Measurements from ENCODE around the gene KCNAB3. TPM values are rescaled to one million over a fixed set of nuclear protein-coding genes. Genes with fewer than 3 reads are reported as not detected.

The KCNAB3 gene
- polyA plus RNA-seq, 4 donors: 1.3 to 3.9 (median 1.7) TPM

Other genes starting within 250 kb of the KCNAB3 start
- 10 to 100 TPM in 2 of 4 donors, 1 to 10 TPM in 2; 8.7 to 51.8 (median 26.3) TPM for gene TP53, start 242.4 kb downstream of the KCNAB3 start, polyA plus RNA-seq
- 10 to 100 TPM in 3 of 4 donors, 1 to 10 TPM in 1; 7.1 to 17.7 (median 11.2) TPM for gene WRAP53, start 241.4 kb downstream of the KCNAB3 start, polyA plus RNA-seq
- gene EFNB3, start 224.7 kb downstream of the KCNAB3 start, polyA plus RNA-seq: 1 to 10 TPM in 2 of 4 donors, not detected in 2; 1.1 to 2.0 TPM
- gene DNAH2, start 212.1 kb downstream of the KCNAB3 start, polyA plus RNA-seq: under 1 TPM in 2 of 4 donors, not detected in 2; 0.04 to 0.09 TPM
- 10 to 100 TPM in 3 of 4 donors, 1 to 10 TPM in 1; 8.4 to 26.1 (median 16.7) TPM for gene KDM6B, start 95.6 kb downstream of the KCNAB3 start, polyA plus RNA-seq
- 10 to 100 TPM in 1 of 4 donors, 1 to 10 TPM in 3; 3.8 to 17.5 (median 7.3) TPM for gene TMEM88, start 74.8 kb downstream of the KCNAB3 start, polyA plus RNA-seq
- 100 to 1,000 TPM in 1 of 4 donors, 10 to 100 TPM in 3; 40.1 to 142 (median 73.4) TPM for gene NAA38, start 72.3 kb downstream of the KCNAB3 start, polyA plus RNA-seq
- gene CYB5D1, start 71.9 kb downstream of the KCNAB3 start, polyA plus RNA-seq: 10 to 100 TPM in 1 of 4 donors, 1 to 10 TPM in 3; 4.9 to 13.0 (median 6.4) TPM
- 10 to 100 TPM; 23.7 to 60.4 (median 36.7) TPM for gene CHD3, start 41.1 kb downstream of the KCNAB3 start, polyA plus RNA-seq
- 1 to 10 TPM; 1.9 to 3.0 (median 2.5) TPM for gene RNF227, start 13.6 kb downstream of the KCNAB3 start, polyA plus RNA-seq
- gene TRAPPC1, start 2.1 kb upstream of the KCNAB3 start, polyA plus RNA-seq: 100 to 1,000 TPM; 103 to 152 (median 118) TPM
- 10 to 100 TPM; 18.4 to 24.6 (median 24.0) TPM for gene CNTROB, start 2.4 kb upstream of the KCNAB3 start, polyA plus RNA-seq
- under 1 TPM in 1 of 4 donors, not detected in 3; 0.81 TPM for gene GUCY2D, start 72.8 kb upstream of the KCNAB3 start, polyA plus RNA-seq
- 1 to 10 TPM in 2 of 4 donors, under 1 TPM in 2; 0.31 to 2.0 (median 1.2) TPM for gene ALOX15B, start 109.2 kb upstream of the KCNAB3 start, polyA plus RNA-seq
- gene ALOX12B, start 157.9 kb upstream of the KCNAB3 start, polyA plus RNA-seq: 1 to 10 TPM in 1 of 4 donors, under 1 TPM in 3; 0.45 to 3.0 (median 0.73) TPM
- 1 to 10 TPM in 1 of 4 donors, under 1 TPM in 1, not detected in 2; 0.13 to 1.6 TPM for gene ALOXE3, start 188.7 kb upstream of the KCNAB3 start, polyA plus RNA-seq
- under 1 TPM in 1 of 4 donors, not detected in 3; 0.06 TPM for gene HES7, start 194.2 kb upstream of the KCNAB3 start, polyA plus RNA-seq
- 10 to 100 TPM; 17.3 to 79.4 (median 54.0) TPM for gene PER1, start 222.5 kb upstream of the KCNAB3 start, polyA plus RNA-seq
- 10 to 100 TPM; 27.5 to 75.9 (median 46.7) TPM for gene VAMP2, start 233.1 kb upstream of the KCNAB3 start, polyA plus RNA-seq
- gene TMEM107, start 246.5 kb upstream of the KCNAB3 start, polyA plus RNA-seq: 10 to 100 TPM in 2 of 4 donors, 1 to 10 TPM in 1, under 1 TPM in 1; 0.89 to 14.9 (median 7.4) TPM